Measurements from ENCODE around the gene ODF4.
"Not testable (repeated sequence)": the region's sequence is repeated elsewhere in the genome, so short reads cannot be mapped to it uniquely, and the experiment has no call there.

ODF4 gene

GRCh38 chr17:8326511-8327302 lies 12.9 kb upstream of the ODF4 start:
- no peak for DNase-seq

- no peak for DNase-seq
Measured at GRCh38 chr17:8327303-8327649, 12.4 kb upstream of the ODF4 start.

GRCh38 chr17:8332128-8332527 lies 7.5 kb upstream of the ODF4 start:
- DNase-seq = no peak

GRCh38 chr17:8332688-8333087 lies 7.0 kb upstream of the ODF4 start:
- no peak for DNase-seq

- DNase-seq = no peak
Measured at GRCh38 chr17:8333281-8333680, 6.4 kb upstream of the ODF4 start.

GRCh38 chr17:8337802-8338752 lies 1.6 kb upstream of the ODF4 start:
- no peak for DNase-seq

- DNase-seq = no peak
Measured at GRCh38 chr17:8338753-8339140, 893 bp upstream of the ODF4 start.

- DNase-seq = no peak
Measured at GRCh38 chr17:8341456-8341855, 1.8 kb downstream of the ODF4 start.

GRCh38 chr17:8345052-8345690 lies 5.5 kb downstream of the ODF4 start:
- no peak for DNase-seq

GRCh38 chr17:8345951-8346665 lies 6.5 kb downstream of the ODF4 start:
- no peak for DNase-seq

GRCh38 chr17:8347001-8347400 lies 7.4 kb downstream of the ODF4 start:
- DNase-seq = not testable (repeated sequence)

- DNase-seq = no peak
Measured at GRCh38 chr17:8350339-8350738, 10.7 kb downstream of the ODF4 start.

- no peak for DNase-seq
Measured at GRCh38 chr17:8353736-8354135, 14.1 kb downstream of the ODF4 start.

GRCh38 chr17:8354236-8354635 lies 14.6 kb downstream of the ODF4 start:
- DNase-seq = no peak

- DNase-seq = no peak
Measured at GRCh38 chr17:8357910-8358309, 18.3 kb downstream of the ODF4 start.

GRCh38 chr17:8359769-8360168 lies 20.1 kb downstream of the ODF4 start:
- no peak for DNase-seq

GRCh38 chr17:8360260-8360659 lies 20.6 kb downstream of the ODF4 start:
- DNase-seq = no peak

GRCh38 chr17:8360751-8361150 lies 21.1 kb downstream of the ODF4 start:
- DNase-seq = no peak

GRCh38 chr17:8362651-8363332 lies 23.2 kb downstream of the ODF4 start:
- DNase-seq = no peak

GRCh38 chr17:8365143-8365542 lies 25.5 kb downstream of the ODF4 start:
- DNase-seq = no peak

GRCh38 chr17:8366231-8366630 lies 26.6 kb downstream of the ODF4 start:
- DNase-seq = no peak

GRCh38 chr17:8368193-8368592 lies 28.6 kb downstream of the ODF4 start:
- DNase-seq = no peak

All from GOT3 (cell line).